GM12873 (cell line): ENCODE results near the gene ZDHHC17.

ENCODE experiments used
- CTCF ChIP-seq: IDR thresholded peaks from 2 replicates; pipeline ENCODE4 v1.5.1; 2012; ENCODE audit warnings: low read depth, mild to moderate bottlenecking, moderate library complexity, low read length, control low read depth; ENCODE audit not compliant: insufficient read depth; ENCODE audit errors: missing control alignments

Gene ZDHHC17

GRCh38 chr12:76720068-76720467, 43.8 kb upstream of the ZDHHC17 start:
- no peak for TF ChIP-seq CTCF

GRCh38 chr12:76726626-76727025, 37.3 kb upstream of the ZDHHC17 start:
- TF ChIP-seq CTCF = no peak

- TF ChIP-seq CTCF = no peak
Measured at GRCh38 chr12:76738824-76739579, 24.9 kb upstream of the ZDHHC17 start.

GRCh38 chr12:76739896-76740295, 24.0 kb upstream of the ZDHHC17 start:
- no peak for TF ChIP-seq CTCF

- no peak for TF ChIP-seq CTCF
Measured at GRCh38 chr12:76740501-76740900, 23.4 kb upstream of the ZDHHC17 start.

- TF ChIP-seq CTCF = no peak
Measured at GRCh38 chr12:76745343-76745742, 18.6 kb upstream of the ZDHHC17 start.

- TF ChIP-seq CTCF = no peak
Measured at GRCh38 chr12:76746516-76746915, 17.4 kb upstream of the ZDHHC17 start.
